ENCODE measurements around the gene TFAM. TPM values are rescaled to one million over a fixed set of nuclear protein-coding genes. Genes with fewer than 3 reads are reported as not detected.

Gene TFAM
- total and polyA plus RNA-seq, 2 of the 8 experiments (the other 6 are each of a cell fraction or from before 2014, with no cell fraction given): 29.3 to 97.3 TPM

DNA sequence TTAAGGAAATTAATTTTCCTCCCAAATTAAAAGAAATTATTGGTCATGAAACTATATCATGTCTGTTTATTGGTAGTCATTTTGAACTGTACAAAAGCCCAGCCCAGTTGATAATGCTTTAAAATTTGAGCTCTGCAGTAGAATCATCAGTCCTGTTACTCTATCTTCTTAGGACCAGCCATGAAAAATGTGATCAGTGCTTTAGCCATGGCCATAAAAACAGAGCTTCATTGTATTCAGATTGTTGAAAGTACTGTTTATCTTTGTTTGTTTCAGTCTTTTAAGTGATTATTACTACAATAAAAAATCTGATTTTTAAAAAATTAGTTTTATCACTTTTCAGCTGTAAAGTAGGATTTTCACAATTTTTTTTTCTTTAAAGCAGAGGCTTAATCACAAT lies 13.7 kb upstream of the TFAM start:
- H3K14ac ChIP-seq (ENCODE audit: insufficient read length): no peak overlapping the region
- H2AK5ac ChIP-seq (ENCODE audit: low read depth, low read length): no peak overlapping the region
- no peak overlapping the region for H2BK12ac ChIP-seq (ENCODE audit: low read depth, low read length)
- no peak overlapping the region for H2BK20ac ChIP-seq (ENCODE audit: low read length)
- no peak overlapping the region for H3K18ac ChIP-seq (ENCODE audit: extremely low read depth, low read length)
- H4K5ac ChIP-seq (ENCODE audit: insufficient read length, low read depth, low read length): no peak overlapping the region
- FAIRE-seq (no peak), DNase-seq (ENCODE audit: low read depth in 1 of 2, low spot score in 2 of 2) (no peak)
- H3K27ac ChIP-seq (ENCODE audit: low read depth, low read length): no peak overlapping the region
- no peak overlapping the region for H3K56ac ChIP-seq (replicated peaks; ENCODE audit: insufficient read length, low read depth, low read length)
- no peak overlapping the region for H2BK15ac ChIP-seq (ENCODE audit: low read length)
- H4K91ac ChIP-seq (replicated peaks; ENCODE audit: insufficient read length, low read length): no peak overlapping the region
- no peak overlapping the region for H4K8ac ChIP-seq (ENCODE audit: extremely low read depth, insufficient read depth, low read length)
- no peak overlapping the region for H2BK5ac ChIP-seq (ENCODE audit: low read depth, low read length)
- H3K23me2 ChIP-seq (ENCODE audit: low read depth, low read length): no peaks in the 10 kb centered on the region
- H3K9ac ChIP-seq (replicated peaks in 1 of 4; ENCODE audit: extremely low read depth in 1 of 4, low read depth in 3 of 4, low read length in 3 of 4): no peak overlapping the region
- no peak overlapping the region for H3K4me3 ChIP-seq (ENCODE audit: extremely low read depth in 1 of 4, insufficient read depth in 2 of 4, low read depth in 3 of 4, low read length in 4 of 4)
- no peak overlapping the region for H3K23ac ChIP-seq (ENCODE audit: insufficient read length)
- no peak overlapping the region for H2BK120ac ChIP-seq (replicated peaks; ENCODE audit: low read depth, low read length)
- H3K4ac ChIP-seq (replicated peaks; ENCODE audit: insufficient read length, low read depth, low read length): no peak overlapping the region
- H3K4me2 ChIP-seq (ENCODE audit: insufficient read depth in 1 of 2, low read depth in 2 of 2, low read length in 2 of 2): no peak overlapping the region
- H3K4me1 ChIP-seq (replicated peaks in 1 of 4; ENCODE audit: control insufficient read depth in 3 of 4, insufficient read depth in 4 of 4, low read length in 3 of 4): no peaks in the 10 kb centered on the region
- no peaks in the 10 kb centered on the region; a peak in 1 of 8 replicates for H3K36me3 ChIP-seq (ENCODE audit: control insufficient read depth in 2 of 4, insufficient read depth in 4 of 4, low read length in 3 of 4)
- no peak overlapping the region for H2AFZ ChIP-seq (ENCODE audit: low read length)
- ChIA-PET POLR2A (ENCODE audit: partially characterized antibody) (interaction anchor here (0.6 kb wide), 1 partner anchor 36 kb away, joined by 3 read pairs; no protein-coding TSS in a partner anchor), CTCF (ENCODE audit: partially characterized antibody) (no interaction called here)
- no peaks in the 10 kb centered on the region for H3K9me3 ChIP-seq (ENCODE audit: insufficient read depth in 2 of 2, low read depth in 1 of 2, low read length in 1 of 2)
- no peaks in the 10 kb centered on the region for H4K20me1 ChIP-seq (replicated peaks in 1 of 2; ENCODE audit: control insufficient read depth in 1 of 2, insufficient read depth in 2 of 2, low read length in 2 of 2)
- H3K27me3 ChIP-seq (replicated peaks in 1 of 4; ENCODE audit: control insufficient read depth in 3 of 4, extremely low read depth in 1 of 4, insufficient read depth in 3 of 4, low read length in 3 of 4): no peaks in the 10 kb centered on the region
- H3K79me1 ChIP-seq (ENCODE audit: low read depth, low read length): no peaks in the 10 kb centered on the region
- no peaks in the 10 kb centered on the region; a peak in 1 of 4 replicates for H3K79me2 ChIP-seq (ENCODE audit: control insufficient read depth in 1 of 2, insufficient read depth in 2 of 2, low read length in 2 of 2)
- TF ChIP-seq CHD1 (IDR thresholded peaks at IDR 0.05; ENCODE audit: low read depth, low read length) (no peak), SP1 (IDR thresholded peaks at IDR 0.05; ENCODE audit: low read depth, low read length) (no peak), NRF1 (IDR thresholded peaks at IDR 0.05; ENCODE audit: low read depth, low read length) (no peak), TCF12 (IDR thresholded peaks at IDR 0.05; ENCODE audit: low read depth, low read length) (no peak), GTF2F1 (IDR thresholded peaks at IDR 0.05; ENCODE audit: borderline replicate concordance, low read depth, low read length) (no peak), NANOG (IDR thresholded peaks at IDR 0.05; ENCODE audit: insufficient read depth, low read depth, low read length, poor library complexity, severe bottlenecking) (no peak), CBX5 (IDR thresholded peaks at IDR 0.05; ENCODE audit: low read depth, low read length) (no peak), GABPA (IDR thresholded peaks at IDR 0.05; ENCODE audit: borderline replicate concordance, insufficient read depth, low read length) (no peak), SIRT6 (IDR thresholded peaks at IDR 0.05; ENCODE audit: low read length) (no peak), KDM5A (IDR thresholded peaks at IDR 0.05; ENCODE audit: low read length) (no peak), CREB1 (IDR thresholded peaks at IDR 0.05) (no peak), SIN3A (conservative IDR thresholded peaks at IDR 0.05 in 1 of 2, IDR thresholded peaks at IDR 0.05 in 1 of 2; ENCODE audit: low read depth in 1 of 2, low read length in 2 of 2) (no peak), KDM1A (IDR thresholded peaks at IDR 0.05; ENCODE audit: borderline replicate concordance, low read length) (no peak), RAD21 (IDR thresholded peaks at IDR 0.05 in 1 of 2, conservative IDR thresholded peaks at IDR 0.05 in 1 of 2; ENCODE audit: low read depth in 2 of 2, low read length in 2 of 2) (no peak)
- TF ChIP-seq, protein P1, sequence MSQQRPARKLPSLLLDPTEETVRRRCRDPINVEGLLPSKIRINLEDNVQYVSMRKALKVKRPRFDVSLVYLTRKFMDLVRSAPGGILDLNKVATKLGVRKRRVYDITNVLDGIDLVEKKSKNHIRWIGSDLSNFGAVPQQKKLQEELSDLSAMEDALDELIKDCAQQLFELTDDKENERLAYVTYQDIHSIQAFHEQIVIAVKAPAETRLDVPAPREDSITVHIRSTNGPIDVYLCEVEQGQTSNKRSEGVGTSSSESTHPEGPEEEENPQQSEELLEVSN (IDR thresholded peaks at IDR 0.05): no peak

Data from H1 (cell line).